ENCODE results near the gene CCN2. TPM values are rescaled to one million over a fixed set of nuclear protein-coding genes. Genes with fewer than 3 reads are reported as not detected.
A peak's percentile ranks its signal among the peaks of the same experiment; 100 is the strongest.

Gene CCN2, protein sequence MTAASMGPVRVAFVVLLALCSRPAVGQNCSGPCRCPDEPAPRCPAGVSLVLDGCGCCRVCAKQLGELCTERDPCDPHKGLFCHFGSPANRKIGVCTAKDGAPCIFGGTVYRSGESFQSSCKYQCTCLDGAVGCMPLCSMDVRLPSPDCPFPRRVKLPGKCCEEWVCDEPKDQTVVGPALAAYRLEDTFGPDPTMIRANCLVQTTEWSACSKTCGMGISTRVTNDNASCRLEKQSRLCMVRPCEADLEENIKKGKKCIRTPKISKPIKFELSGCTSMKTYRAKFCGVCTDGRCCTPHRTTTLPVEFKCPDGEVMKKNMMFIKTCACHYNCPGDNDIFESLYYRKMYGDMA
- 46.6 and 51.8 TPM in 2 replicates for total RNA-seq (2014; rRNA removed)
- polyA plus RNA-seq (2012): 261 TPM

- peak; percentile 97 for DNase-seq (ENCODE audit: low read depth)
These were observed at the start of gene CCN2 for GRCh38 chr6:131950767-131951575. Gene CCN2, minus strand, starts transcription at chr6:131951372. Its CDS starts 200 bp downstream, at chr6:131951172.

DNA sequence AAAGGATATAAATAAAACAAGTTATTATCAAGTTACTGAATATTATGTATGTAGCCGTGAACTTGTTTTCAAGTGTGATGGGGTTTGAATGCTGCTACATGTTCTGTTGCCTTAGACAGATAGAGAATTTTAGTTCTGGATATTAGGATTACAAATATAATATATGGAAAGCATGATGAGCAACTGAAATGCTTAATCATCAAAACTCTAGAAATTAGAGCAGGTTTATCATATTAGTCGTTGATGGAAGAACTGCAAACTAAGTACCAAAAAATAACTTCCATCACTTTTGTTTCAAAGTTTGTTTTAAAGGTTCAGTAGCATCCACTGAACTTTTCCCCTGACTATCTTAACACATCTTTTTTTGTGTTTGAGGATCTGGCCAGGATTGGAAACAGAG, 49.1 kb upstream of the CCN2 start:
- no peak for DNase-seq (ENCODE audit: low read depth)

DNA sequence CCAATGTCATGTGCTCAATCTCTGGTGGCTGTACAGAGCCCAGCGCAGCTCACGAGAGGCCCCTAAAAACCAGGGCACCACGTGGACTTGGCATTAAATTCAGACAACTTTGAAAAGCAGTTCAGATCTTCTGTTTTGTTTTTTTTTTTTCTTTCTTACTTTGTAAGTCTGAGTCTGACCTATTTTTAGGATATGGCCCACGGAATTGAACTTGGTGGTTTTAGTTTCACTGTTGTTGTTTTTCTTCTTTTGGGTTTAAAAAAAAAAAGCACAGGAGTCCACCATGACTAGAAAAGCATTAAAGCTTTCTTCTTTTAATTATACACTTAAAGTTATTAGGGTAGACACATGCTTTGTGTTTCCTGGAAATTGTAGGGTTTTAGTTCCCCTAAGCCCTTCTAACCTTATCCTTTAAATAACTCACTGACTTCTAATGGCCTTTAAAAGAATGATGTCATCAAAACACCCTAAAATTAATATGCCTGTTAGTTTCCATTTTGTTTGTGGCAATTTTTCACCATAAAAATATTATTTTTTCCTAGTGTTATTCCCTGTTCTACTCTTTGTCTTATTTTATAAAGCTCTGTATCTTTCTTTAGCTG, 48.5 kb upstream of the CCN2 start:
- DNase-seq (ENCODE audit: low read depth): peak; percentile 32

DNA sequence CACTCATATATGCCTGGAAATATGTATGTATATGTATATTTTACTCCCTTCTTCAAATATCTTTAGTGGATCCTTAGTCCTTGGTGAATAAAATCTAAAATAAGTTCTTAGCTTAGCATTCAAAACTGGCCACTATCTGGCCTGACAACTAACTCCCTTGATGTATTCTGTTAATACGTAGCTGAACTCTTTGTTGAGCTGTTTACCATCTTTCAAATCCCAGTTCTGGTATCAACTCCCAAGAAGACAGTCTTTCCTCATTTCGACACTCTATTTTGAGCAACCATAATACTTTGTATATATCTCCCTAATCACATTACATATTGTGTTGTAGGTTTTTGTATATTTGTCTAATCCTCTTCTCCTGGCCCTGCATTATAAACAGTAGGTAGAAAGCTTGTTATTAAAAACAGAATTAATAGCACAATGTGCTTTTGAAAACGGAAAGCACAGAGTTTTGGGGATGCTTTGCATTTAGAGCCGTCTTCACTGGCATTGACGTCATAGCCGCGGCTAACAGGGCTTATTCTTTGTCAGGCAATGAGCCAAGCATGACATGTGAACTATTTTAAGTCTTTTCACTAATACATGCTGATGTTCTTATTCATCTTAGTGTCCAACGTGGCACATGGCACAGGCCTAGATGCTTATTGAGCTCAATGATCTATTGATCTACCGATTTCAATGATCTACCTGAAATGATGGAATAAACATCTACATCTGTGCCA, 47.2 kb upstream of the CCN2 start:
- DNase-seq (ENCODE audit: low read depth): peak; percentile 54

- DNase-seq (ENCODE audit: low read depth): no peak
These were observed 46.4 kb upstream of the CCN2 start for GRCh38 chr6:131997429-131998153.

GRCh38 chr6:131995917-131996316, 44.7 kb upstream of the CCN2 start:
- peak; percentile 90 for DNase-seq (ENCODE audit: low read depth)

GRCh38 chr6:131992557-131992956, 41.4 kb upstream of the CCN2 start:
- no peak for DNase-seq (ENCODE audit: low read depth)

DNA sequence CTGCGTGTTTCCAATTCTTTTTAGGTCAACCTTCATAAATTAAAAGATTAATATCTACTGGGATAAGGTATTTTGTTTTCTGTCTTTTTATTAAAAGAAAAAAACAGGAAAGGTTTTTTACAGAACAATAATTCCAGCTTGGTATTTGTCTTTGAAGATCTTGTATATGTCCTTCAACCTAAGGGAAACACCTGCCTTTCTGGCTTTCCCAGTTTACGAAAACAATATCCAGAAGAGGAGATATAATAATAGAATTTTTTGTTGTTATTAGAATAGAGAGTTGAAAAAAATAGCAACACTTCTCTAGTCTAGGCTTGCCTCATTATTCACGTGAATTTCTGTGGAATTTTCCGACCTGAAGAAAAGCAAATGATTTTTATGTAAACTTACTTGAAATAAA, 37.9 kb upstream of the CCN2 start:
- no peak for DNase-seq (ENCODE audit: low read depth)

GRCh38 chr6:131982740-131983259, 31.6 kb upstream of the CCN2 start:
- DNase-seq (ENCODE audit: low read depth): peak; percentile 89

DNA sequence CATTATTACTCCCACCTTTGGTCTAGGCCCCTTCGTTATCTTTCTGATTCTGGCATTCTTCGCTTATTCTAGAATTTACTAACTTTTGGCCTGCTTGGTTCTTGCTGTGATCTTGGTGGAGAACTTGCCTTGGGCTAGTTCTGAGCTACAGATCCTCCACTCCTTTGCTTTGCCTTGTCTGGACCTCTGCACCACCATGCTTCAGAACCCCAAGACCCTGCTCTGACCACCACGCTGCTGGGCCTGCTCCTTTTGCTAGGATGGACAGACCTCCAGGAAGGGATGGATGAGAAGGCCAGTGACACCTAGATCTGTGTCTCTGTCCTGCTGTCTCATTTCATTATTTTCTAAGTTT, 30.4 kb upstream of the CCN2 start:
- DNase-seq (ENCODE audit: low read depth): no peak

DNA sequence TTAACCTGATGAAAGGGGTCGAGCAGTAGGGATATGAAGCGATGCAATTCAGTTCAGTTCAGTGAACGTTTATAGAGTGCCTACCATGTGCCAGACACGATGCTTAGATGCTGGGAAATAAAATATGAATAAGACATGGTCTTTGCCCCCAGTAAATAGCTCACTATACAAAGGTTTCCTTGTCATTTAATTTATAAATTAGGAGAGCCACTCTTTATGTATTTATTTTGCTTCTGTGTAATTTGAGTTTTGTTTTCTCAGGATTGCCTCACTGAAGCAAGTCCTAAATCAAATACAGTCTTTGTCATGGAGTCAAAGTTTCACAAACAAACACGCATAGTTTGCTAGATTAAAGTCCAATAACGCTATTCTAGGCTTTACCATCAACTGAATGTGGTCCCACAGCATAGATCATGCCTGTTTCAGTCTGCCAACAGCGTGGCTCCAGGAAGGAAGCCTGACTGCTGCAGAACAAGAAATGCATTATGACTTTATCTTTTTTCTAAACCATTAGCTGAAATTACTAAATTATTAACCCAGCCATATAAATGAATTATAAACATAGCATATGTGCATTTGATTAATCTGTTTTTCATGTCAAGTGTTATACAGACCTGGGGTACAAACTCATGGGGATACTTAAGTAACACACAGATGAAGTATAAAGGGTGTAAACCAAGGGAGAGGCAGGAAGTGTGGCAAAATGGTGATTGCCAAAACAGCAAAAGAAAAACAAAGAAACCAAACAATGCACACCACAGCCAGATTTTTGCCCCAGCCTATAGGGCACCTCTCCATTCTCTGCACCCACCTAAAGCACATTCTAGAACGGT, 29.8 kb upstream of the CCN2 start:
- no peak for DNase-seq (ENCODE audit: low read depth)

GRCh38 chr6:131980338-131980790, 29.2 kb upstream of the CCN2 start:
- no peak for DNase-seq (ENCODE audit: low read depth)

DNA sequence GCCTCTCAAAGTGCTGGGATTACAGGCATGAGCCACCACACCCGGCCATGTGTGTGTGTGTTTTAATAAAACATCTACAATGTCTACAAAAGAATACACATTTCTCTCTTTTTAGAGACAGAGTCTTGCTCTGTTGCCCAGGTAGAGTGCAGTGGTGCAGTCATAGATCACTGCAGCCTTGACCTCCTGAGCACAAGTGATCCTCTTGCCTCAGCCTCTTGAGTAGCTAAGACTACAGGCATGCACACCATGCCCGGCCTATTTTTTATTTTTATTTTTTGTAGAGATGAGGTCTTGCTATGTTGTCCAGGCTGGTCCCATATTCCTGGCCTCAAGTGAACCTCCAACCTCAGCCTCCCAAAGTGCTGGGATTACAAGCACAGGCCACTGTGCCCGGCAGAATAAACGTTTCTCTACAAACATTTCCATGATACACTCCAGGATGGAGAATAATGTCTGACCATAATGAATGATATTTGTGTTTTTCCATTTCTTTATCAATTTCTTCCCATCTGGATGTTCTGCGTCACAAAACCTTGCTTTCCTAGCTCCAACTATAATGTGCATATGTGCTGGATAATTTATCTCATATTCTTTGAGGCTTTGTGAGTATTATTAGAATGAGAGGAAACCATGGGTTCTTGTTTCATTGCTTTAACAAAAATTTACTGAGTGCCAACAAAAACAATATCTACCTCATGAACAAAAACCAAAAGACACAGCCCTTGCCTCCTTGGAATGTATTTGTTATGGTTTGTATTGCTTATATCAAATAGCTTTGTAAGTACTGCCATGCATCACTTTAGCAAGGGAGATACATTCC, 28.6 kb upstream of the CCN2 start:
- peak; percentile 88 for DNase-seq (ENCODE audit: low read depth)

GRCh38 chr6:131978522-131978921, 27.4 kb upstream of the CCN2 start:
- DNase-seq (ENCODE audit: low read depth): no peak

- peak; percentile 26 for DNase-seq (ENCODE audit: low read depth)
These were observed 25.4 kb upstream of the CCN2 start for GRCh38 chr6:131976545-131977061.

- DNase-seq (ENCODE audit: low read depth): no peak
These were observed 21.6 kb upstream of the CCN2 start for GRCh38 chr6:131972741-131973140.

DNA sequence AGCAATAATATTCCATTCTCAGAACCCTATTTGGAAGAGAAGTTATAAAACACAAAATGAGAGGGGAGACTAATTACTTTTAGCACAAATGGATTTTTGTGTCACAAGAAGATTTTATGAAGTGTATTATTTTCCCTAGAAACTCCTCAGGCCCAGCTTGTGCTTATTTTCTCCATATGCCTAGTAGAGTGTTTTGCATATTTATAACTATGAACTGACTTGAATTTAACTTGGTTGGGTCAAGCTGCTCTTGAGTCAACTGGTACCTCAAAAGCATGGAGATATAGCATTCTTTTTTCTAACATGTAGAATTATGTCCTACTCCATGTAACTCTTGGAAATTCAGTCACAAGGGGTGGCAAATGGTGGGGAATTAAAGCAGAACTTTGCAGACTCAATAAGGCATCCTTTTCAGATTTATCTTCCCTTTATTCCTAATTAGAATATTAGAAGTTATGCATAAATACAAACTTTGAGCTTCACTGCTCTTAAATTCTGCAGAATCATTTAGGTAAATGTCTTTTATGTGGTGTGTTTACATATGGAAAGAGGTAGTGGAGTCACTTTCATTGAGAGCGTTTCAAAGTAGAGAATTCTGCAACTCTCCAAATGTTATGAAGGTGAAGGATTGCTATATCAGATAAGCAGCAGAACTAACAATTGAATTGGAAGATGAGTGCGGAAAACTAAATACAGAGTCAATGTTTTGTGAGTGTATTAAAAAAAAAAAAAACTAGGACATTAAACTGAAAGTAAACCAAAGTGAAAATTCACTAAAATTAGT, 19.1 kb upstream of the CCN2 start:
- DNase-seq (ENCODE audit: low read depth): no peak

DNA sequence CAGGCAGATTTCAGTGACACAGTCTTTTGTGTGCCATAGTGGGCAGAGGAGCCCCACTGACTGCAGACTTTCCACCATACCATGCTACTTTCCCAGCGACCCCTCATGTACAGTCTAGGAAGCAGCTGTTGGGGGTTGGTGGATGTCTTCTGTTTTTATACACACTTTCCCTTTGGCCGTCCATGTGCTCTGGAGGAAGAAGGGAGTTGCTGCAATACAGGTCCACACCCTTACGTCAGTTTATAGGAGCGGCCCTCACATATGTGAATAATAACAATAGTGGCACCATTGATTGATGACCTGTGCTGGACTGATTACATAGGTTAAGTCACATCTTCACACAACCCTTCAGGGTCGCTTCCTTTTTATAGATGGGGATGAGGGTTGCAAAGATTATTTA, 17.5 kb upstream of the CCN2 start:
- no peak for DNase-seq (ENCODE audit: low read depth)

All from LHCN-M2 (cell line).